GM18519 (cell line): ENCODE measurements around the gene OR2H2.

Experiments used
- ATAC-seq: cut with Tn5 transposase; IDR thresholded peaks from one replicate; pipeline ENCODE4 v1.9.1; 2021; ENCODE audit warnings: mild to moderate bottlenecking, moderate library complexity; ENCODE audit not compliant: unreplicated experiment, low FRiP score

Gene OR2H2

DNA sequence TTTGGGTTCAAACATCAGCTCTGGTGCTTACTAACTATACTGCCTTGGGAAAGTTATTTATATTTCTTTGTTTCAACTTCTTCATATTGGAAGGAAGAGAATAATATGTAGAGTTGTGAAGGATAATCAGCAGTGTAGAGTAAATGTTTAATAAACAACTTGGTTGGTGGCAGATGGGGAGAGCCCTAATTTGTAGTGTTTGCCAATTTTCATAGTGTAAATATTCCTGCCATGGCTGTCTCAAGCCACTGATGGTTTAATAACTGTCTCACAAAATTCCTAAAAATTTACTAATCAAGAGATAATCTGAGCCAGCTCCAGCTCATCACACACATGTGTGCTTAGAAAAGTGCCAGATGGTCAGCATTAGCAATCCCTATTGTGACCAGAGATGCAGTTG is at the start of gene OR2H2:
Gene OR2H2, plus strand, starts transcription at position 301 of the 400 bp plus-strand sequence. CDS start 2,824 bp downstream, outside the sequence.
- ATAC-seq, result no peak

DNA sequence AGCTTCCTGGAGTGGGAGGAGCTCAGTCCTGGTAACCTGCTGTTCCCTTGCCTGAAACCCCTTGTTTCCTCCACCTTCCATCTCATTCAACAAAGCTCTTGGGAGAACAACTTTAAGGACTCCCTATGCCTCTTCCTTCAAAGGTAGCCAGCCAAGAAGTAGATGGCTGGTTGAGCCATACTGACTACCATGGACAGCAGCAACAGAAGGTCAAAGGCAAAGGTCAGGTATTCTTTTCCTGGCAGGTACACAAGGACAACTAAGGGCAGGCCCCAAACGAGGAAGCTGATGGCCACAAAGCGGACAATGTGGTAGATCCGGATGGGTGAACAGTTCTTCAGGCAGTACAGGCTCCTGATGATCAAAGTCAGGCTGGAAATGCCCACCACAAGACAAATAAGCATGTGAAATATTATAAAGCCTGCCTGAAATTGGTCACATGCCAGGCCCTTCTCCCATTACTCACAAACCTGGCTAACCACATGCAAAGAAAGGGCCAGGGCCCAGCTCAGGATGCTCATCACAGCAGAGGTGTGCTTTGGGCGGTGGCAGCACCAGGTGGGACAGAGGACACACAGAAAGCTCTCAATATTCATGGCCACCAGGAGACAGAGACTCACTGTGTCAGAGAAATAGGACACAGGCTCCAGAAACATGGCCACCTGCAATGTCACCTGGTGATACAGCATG is 47.1 kb upstream of the OR2H2 start:
- no peak for ATAC-seq

DNA sequence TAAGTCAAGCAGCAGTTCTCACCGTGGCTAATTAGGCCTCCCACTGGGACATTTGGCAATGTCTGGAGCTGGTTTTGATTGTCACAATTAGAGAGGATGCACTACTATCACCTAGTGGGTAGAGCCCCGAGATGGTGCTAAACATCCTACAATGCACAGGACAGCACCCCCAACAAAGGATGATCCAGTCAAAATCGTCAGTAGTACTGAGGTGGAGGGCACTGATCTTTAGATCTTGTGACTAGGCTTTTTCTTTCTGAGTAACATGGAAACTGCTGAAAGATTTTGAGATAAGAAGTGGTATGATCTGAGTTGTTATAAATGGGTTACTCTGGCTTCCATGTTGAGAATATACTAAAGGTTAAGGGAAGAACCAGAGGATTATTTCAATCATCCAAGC is 37.3 kb upstream of the OR2H2 start:
- ATAC-seq, result no peak

DNA sequence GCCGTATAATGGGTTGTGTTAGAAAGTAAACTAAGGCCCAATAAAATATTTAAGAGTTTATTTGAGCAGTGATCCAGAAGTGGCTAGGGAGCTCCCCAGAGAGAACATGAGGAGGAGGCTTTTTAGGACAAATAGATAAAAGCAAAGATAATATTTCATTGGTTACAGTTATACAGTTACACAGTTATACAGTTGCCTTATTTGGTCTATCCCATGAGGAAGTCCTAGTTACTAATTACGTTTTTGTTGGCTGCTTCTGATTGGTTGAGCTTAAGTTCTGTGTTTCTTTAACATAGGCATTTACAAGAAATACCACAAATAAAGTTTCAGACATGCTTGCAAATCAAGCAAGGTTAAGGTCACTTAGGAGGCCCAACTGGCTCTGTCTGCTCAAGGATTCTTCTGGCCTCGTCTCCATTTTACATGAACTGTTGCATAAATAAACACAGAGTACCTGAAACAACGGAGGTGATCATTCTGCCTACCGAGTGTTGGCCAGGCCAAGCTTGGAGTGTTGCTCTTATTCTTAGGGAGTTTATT is 32.3 kb upstream of the OR2H2 start:
- peak; percentile 93 for ATAC-seq

DNA sequence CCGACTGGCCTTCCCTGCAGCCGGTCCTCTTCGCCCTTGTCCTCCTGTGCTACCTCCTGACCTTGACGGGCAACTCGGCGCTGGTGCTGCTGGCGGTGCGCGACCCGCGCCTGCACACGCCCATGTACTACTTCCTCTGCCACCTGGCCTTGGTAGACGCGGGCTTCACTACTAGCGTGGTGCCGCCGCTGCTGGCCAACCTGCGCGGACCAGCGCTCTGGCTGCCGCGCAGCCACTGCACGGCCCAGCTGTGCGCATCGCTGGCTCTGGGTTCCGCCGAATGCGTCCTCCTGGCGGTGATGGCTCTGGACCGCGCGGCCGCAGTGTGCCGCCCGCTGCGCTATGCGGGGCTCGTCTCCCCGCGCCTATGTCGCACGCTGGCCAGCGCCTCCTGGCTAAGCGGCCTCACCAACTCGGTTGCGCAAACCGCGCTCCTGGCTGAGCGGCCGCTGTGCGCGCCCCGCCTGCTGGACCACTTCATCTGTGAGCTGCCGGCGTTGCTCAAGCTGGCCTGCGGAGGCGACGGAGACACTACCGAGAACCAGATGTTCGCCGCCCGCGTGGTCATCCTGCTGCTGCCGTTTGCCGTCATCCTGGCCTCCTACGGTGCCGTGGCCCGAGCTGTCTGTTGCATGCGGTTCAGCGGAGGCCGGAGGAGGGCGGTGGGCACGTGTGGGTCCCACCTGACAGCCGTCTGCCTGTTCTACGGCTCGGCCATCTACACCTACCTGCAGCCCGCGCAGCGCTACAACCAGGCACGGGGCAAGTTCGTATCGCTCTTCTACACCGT is 31.5 kb upstream of the OR2H2 start:
- ATAC-seq, result no peak

DNA sequence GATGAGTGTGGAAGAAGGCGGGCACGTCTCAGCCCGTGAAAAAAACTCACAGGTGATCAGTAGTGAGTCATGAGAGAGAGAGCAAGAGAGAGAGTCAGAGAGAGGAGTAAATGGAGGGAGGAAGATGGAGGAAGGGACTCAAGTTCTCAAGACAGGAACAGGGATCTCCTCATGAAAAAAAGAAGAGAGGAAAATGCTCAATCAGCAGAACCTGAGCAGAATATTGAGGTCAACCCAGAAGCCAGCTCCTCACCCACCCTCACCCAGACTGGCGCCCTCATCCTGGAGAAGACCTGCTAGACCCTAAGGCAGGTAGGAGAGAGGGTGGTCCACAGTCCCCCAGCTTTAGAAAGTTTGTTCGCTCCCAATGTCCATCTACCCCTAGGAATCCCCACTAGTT is 30.2 kb upstream of the OR2H2 start:
- ATAC-seq, result no peak

DNA sequence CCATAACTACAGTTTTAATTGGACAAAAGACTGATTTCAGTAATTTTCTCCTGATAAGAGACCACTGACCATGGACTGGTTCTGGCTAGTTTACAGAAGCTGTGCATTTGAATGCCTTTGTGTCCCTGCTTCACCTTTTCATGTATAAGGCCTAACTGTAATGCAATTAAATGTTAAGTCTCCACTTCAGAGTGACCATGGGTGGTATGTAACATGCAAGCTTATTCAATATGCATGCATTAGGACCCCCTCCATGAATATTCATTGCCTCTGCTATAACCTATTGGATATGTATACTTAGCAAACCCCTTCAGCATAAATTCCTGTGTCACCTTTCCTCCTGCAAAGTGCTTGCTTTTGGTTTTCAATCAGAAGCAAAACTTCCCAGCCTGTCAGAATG is 27.6 kb upstream of the OR2H2 start:
- no peak for ATAC-seq

DNA sequence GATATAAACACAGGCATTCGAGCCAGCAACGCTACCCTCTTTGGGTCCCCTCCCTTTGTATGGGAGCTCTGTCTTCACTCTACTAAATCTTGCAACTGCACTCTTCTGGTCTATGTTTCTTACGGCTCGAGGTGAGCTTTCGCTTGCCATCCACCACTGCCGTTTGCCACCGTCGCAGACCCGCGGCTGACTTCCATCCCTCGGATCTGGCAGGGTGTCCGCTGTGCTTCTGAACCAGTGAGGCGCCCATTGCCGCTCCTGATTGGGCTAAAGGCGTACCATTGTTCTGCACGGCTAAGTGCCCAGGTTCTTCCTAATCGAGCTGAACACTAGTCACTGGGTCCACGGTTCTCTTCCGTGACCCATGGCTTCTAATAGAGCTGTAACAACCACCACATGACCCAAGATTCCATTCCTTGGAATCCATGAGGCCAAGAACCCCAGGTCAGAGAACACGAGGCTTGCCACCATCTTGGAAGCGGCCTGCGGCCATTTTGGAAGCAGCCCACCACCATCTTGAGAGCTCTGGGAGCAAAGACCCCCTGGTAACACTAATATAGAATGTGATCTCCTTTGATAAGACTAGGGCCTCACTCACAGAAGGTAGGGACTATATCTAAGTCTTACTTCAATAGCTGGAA is 26.4 kb upstream of the OR2H2 start:
- no peak for ATAC-seq

DNA sequence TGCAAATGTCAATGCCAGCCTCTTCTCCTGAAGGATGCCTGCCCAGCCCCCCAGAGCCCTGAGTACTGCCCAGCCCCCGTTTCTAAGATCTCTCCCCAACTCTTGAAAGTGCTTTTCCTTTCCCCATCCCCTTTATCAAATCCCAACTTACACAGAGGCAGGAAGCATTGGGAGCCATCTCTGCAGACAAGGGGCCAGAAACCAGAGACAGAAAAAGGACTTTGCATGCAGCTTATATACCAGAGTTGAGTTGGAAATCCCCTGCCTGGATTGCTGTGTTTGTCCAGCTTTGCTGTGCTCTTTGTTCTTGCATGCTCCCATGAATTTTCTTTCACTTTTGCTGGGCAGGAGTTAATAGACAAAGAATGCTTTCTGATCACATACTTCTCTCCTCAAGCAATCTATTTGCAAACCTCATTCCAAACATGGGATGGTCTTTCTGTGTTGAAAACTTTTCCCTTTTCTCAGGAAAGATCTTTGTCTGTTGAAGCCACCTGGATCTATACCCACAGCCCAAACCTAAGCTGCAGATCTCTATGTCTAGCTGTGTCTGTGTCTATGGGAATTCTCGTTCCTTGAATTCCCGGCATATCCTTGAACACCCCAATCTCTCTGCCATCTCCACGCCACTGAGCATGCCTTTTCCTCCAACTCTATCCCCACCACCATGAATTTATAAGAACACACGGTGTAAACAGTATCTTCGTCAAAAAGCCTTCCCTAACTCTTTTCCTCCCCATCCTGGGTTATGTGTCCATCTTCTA is 25.2 kb upstream of the OR2H2 start, which contains the start of gene UBD:
Gene UBD, minus strand, starts transcription at position 209 of the 764 bp plus-strand sequence. Its CDS starts 31 bp downstream, at position 178.
- no peak for ATAC-seq

DNA sequence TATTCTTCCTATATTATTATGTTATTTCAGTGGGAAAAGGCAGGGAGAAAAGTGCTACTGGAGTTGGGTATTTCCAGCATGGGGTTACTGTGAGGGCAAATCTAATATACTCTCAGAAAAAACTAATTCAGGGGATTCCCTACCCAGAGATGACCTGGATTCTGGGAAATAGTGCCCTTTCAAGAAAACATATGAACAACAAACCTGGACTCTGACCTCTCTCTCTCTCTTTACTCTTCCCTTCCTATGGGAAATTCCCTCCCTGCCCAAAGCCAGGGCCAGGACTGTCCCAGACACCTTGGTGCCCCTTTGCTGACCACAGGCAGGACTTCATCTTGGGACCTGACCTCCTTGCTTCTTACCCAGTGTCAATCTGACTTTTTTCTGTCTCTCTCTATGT is 23.8 kb upstream of the OR2H2 start:
- no peak for ATAC-seq

DNA sequence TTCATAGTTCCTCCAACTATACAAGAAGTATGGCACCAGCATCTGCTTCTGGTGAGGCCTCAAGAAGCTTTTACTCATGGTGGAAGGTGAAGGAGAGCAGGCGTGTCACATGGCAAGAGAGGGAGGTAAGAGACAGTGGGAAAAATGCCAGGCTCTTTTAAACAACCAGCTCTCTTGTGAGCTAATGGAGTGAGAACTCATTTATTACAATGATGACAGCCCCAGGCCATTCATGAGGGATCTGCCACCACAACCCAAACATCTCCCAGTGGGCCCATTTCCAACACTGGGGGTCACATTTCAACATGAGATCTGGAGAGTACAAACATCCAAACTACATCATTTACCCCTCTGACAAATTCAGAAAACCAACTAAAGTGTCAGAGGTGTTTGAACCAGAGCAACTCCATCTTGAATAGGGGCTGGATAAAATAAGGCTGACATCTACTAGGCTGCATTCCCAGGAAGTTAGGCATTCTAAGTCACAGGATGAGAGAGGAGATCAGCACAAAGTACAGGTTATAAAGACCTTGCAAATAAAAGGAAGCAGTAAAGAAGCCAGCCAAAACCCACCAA is 23.2 kb upstream of the OR2H2 start:
- no peak for ATAC-seq

DNA sequence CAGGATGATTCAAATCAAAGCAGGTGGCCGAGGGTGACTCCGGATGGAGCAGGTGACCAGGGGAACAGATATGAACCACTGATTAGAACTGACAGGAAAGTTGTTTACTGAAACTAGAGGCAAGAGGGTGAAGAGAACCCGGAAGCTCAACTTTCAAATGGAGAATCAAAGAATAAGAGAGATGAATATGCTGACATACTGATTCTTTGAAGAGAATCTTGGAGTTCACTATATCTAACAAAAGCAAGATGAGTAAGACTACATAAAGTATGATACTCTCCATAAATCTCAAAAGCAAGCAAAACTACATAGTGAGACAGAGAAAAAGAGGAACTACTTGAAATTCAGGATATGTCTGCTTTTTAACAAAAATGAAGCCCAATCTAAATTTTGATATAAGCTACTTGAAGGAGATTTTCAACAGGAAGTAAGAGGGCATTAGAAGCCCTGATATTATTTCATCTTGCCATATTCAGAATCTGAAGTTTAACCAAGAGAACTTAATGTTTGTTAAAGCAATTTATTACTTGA is 21.4 kb upstream of the OR2H2 start:
- no peak for ATAC-seq

DNA sequence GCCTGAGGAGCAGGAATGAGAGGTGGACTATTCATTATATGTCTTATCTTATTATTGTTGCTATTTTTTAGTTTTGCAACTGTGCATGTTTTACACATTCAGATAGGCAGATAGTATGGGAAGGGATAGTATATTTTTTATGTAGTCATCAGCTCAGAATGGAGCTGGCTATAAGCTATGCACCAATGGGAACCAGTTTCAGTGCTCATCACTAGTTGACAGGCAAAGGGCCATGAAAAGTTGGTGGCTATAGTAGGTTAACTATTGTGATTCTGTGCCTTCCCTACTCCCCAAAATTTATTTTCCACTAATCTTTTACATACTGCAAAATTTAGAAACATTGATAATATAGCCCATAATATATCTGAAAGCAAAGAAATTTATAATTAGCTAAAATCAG is 20.0 kb upstream of the OR2H2 start:
- no peak for ATAC-seq

DNA sequence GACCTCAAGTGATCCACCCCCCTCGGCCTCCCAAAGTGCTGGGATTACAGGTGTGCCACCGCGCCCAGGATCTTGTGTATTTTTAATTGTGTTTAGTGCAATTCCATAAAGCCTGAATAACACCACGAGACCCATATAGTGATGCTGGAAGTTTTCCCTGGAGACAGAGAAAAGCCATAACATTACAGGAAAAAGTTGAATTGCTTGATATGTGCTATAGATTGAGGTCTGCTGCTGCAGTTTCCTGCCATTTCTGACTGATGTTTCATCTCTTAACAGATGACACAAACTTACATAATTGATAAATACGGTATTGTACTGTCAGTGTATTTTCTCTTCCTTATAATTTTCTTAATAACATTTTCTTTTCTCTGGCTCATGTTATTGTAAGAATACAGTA is 18.1 kb upstream of the OR2H2 start:
- no peak for ATAC-seq

DNA sequence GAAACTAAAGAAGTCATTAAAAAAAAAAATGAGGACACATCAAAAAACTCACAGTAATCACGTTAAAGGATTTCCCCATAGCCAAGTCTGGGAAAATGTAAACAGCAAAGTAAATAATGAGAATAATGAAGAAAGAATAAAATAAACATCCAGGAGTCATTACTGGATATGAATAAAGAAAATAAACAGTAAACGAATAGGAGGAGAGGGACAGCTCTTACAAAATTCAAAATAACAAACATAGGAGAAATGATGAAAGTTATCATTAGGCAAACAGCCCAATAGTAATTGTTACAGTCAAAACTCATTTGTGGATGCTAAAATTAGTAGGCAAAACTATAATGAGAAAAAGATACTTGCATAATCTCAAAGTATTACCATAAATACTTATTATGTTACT is 17.4 kb upstream of the OR2H2 start:
- ATAC-seq, result no peak

DNA sequence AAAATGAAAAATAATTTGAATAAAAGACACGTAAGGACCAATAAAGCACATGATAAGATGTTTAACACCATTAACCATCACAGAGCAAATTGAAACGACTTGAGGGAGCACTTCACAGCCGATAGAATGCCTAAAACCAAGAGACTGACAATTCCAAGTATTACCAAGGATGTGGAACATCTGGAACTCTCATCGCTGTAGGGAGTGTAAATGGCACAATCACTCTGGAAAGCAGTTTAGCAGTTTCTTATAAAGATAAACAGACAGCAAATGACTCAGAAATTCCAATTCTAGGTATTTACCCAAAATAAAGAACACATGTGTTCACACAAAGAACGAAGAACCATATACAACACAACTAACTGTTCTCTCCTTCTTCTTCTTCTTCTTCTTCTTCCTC is 16.9 kb upstream of the OR2H2 start:
- ATAC-seq, result no peak

DNA sequence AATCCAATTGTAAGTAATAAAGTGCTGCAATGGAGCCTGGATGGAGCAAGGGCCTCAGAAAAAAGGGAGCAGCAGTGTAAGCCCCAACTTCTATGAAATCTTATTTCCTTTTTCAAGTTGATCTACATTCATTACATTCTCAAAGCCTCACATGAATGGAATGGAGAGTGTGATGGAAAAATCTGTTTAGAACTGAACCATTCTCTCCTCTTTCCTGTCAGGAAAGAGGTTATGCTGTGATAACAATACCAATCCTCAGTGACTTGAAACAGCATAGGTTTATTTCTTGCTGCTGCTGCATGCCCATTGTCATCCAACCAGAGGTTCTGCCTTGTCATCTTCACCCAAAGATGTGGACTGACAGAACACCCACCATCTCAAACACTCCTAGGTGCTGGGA is 8.9 kb upstream of the OR2H2 start:
- ATAC-seq, result no peak

DNA sequence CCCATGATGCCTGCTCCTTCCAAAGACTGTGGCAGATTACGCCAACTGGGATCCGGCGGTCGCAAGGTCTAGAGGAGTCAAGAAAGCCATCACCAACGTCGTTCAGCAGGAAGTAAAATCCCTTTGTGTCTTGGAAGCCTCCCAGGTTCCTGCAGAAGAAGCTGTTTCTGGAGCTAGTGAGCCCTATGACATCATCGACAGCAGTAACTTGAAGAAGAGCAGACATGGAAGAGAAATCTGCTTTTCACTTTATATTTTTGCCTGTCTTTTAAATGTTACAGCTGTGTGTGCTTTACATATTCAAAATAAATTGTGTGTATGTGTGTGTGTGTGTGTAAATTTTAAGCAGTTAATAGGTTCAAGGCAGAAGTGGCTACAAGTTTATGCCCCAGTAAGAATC is 7.4 kb upstream of the OR2H2 start:
- ATAC-seq, result no peak

DNA sequence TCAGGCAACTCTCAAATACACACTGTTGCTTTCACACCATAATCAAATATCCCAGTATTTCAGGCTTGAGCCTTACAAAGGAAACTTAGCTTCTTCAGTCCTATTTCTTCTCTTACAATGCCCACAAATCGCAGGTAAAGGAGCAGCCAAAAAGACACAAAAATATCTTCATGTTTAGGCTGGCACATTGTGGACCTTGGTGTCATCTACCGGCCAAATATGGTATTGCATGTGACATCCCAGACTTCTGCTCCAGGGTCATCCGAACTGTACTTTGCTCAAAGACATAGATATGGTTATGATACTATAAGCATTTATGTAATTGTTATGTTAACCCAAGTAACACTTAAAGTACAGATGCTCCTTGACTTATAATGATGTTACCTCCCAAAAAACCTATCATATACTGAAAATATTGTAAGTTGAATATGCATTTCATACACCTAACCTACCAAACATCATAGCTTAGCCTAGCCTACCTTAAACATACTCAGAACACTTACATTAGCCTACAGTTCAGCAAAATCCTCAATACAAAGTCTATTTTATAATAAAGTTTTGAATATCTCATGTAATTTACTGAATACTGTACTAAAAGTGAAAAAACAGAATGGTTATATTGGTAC is 4.6 kb downstream of the OR2H2 start:
- no peak for ATAC-seq
